ENCODE data around the gene SMIM9. TPM values are rescaled to one million over a fixed set of nuclear protein-coding genes. Genes with fewer than 3 reads are reported as not detected.

SMIM9 gene
- polyA plus RNA-seq, 1 donor (not counting 4 experiments of a cell fraction or from before 2014, with no cell fraction given): not detected

GRCh38 chrX:154829134-154829533, 5.3 kb downstream of the SMIM9 start:
- H3K27ac ChIP-seq (ENCODE audit: control insufficient read depth, insufficient read depth, low read length): no peak overlapping the region
- no peak overlapping the region for H2AFZ ChIP-seq (ENCODE audit: control insufficient read depth, low read length)
- no peak overlapping the region for H3K9ac ChIP-seq (ENCODE audit: control insufficient read depth, extremely low read depth, insufficient read depth, low read length)
- H3K4me3 ChIP-seq (ENCODE audit: control insufficient read depth in 2 of 3, extremely low read depth in 1 of 3, insufficient read depth in 2 of 3, low read depth in 1 of 3, low read length in 3 of 3): no peak overlapping the region
- no peaks in the 10 kb centered on the region for H3K36me3 ChIP-seq (ENCODE audit: control insufficient read depth in 2 of 2, extremely low read depth in 1 of 2, insufficient read depth in 2 of 2, low read length in 2 of 2)
- no peaks in the 10 kb centered on the region for H3K9me3 ChIP-seq (ENCODE audit: control insufficient read depth, low read depth, low read length)
- peaks cover 4% of the 10 kb centered on the region for H3K4me1 ChIP-seq (ENCODE audit: control insufficient read depth, extremely low read depth, insufficient read depth, low read length)
- H3K4me2 ChIP-seq (ENCODE audit: control insufficient read depth, extremely low read depth, insufficient read depth, low read depth, low read length): no peak overlapping the region
- H3K9me1 ChIP-seq (ENCODE audit: control insufficient read depth, extremely low read depth, insufficient read depth, low read length): no peaks in the 10 kb centered on the region
- FAIRE-seq: no peak
- H4K20me1 ChIP-seq (ENCODE audit: control insufficient read depth, extremely low read depth, insufficient read depth, low read length): no peaks in the 10 kb centered on the region
- dilution Hi-C loops (cut with MboI; ENCODE audit: extremely low pct_ligation_motif_present, low sequenced_read_pairs): no loop called here
- TF ChIP-seq EZH2 (IDR thresholded peaks at IDR 0.05; ENCODE audit: low read length) (no peak), CTCF (optimal IDR thresholded peaks at IDR 0.05 in 1 of 3, IDR thresholded peaks at IDR 0.05 in 1 of 3, conservative IDR thresholded peaks at IDR 0.05 in 1 of 3; ENCODE audit: extremely low read depth in 1 of 3, insufficient read depth in 2 of 3, low read length in 3 of 3) (no peak)
- H3K79me2 ChIP-seq (ENCODE audit: control insufficient read depth, insufficient read depth, low read length): no peaks in the 10 kb centered on the region
- no peak for DNase-seq (ENCODE audit: low read depth, low spot score)
- H3K27me3 ChIP-seq (ENCODE audit: control insufficient read depth, extremely low read depth, insufficient read depth, low read length): no peaks in the 10 kb centered on the region

DNA sequence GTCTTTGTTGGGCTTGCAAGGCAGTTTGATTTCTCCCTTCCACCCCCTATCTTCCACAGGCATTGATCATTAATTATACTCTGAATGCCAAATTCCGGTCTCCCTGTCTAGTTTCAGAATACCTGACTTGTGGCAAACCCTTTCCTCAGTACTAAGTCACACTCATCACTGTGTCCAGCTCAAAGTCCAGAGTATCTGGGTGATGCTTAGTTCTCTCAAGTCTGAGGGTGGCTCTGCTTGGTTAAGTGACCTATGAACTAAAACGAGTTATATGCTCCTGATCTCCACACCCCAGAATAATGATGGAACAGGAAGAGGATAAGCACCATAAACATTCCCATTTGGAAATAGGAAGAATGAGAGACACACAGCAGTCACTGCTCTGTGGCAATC, 6.5 kb downstream of the SMIM9 start:
- H3K9me1 ChIP-seq (ENCODE audit: control insufficient read depth, extremely low read depth, insufficient read depth, low read length): no peaks in the 10 kb centered on the region
- FAIRE-seq: no peak
- no peaks in the 10 kb centered on the region for H3K27me3 ChIP-seq (ENCODE audit: control insufficient read depth, extremely low read depth, insufficient read depth, low read length)
- DNase-seq (ENCODE audit: low read depth, low spot score): no peak
- H3K4me3 ChIP-seq (ENCODE audit: control insufficient read depth in 2 of 3, extremely low read depth in 1 of 3, insufficient read depth in 2 of 3, low read depth in 1 of 3, low read length in 3 of 3): no peak overlapping the region
- H3K4me2 ChIP-seq (ENCODE audit: control insufficient read depth, extremely low read depth, insufficient read depth, low read depth, low read length): no peak overlapping the region
- H3K9ac ChIP-seq (ENCODE audit: control insufficient read depth, extremely low read depth, insufficient read depth, low read length): no peak overlapping the region
- no peaks in the 10 kb centered on the region for H4K20me1 ChIP-seq (ENCODE audit: control insufficient read depth, extremely low read depth, insufficient read depth, low read length)
- H2AFZ ChIP-seq (ENCODE audit: control insufficient read depth, low read length): no peak overlapping the region
- dilution Hi-C loops (cut with MboI; ENCODE audit: extremely low pct_ligation_motif_present, low sequenced_read_pairs): no loop called here
- H3K79me2 ChIP-seq (ENCODE audit: control insufficient read depth, insufficient read depth, low read length): no peaks in the 10 kb centered on the region
- H3K36me3 ChIP-seq (ENCODE audit: control insufficient read depth in 2 of 2, extremely low read depth in 1 of 2, insufficient read depth in 2 of 2, low read length in 2 of 2): no peaks in the 10 kb centered on the region
- H3K4me1 ChIP-seq (ENCODE audit: control insufficient read depth, extremely low read depth, insufficient read depth, low read length): peaks cover 4% of the 10 kb centered on the region
- TF ChIP-seq EZH2 (IDR thresholded peaks at IDR 0.05; ENCODE audit: low read length): no peak
- no peak for TF ChIP-seq CTCF (optimal IDR thresholded peaks at IDR 0.05 in 1 of 3, IDR thresholded peaks at IDR 0.05 in 1 of 3, conservative IDR thresholded peaks at IDR 0.05 in 1 of 3; ENCODE audit: extremely low read depth in 1 of 3, insufficient read depth in 2 of 3, low read length in 3 of 3)
- no peak overlapping the region for H3K27ac ChIP-seq (ENCODE audit: control insufficient read depth, insufficient read depth, low read length)
- H3K9me3 ChIP-seq (ENCODE audit: control insufficient read depth, low read depth, low read length): no peaks in the 10 kb centered on the region
